SK-N-SH (cell line): ENCODE results near the gene ARG2. TPM values are rescaled to one million over a fixed set of nuclear protein-coding genes. Genes with fewer than 3 reads are reported as not detected.

Experiments used
- CTCF ChIA-PET: fragments of 300-600, 350-600 bp; formaldehyde crosslinking; extraction: SDS; loops from one replicate; lab custom pipeline; 2021; lab: Yijun Ruan, JAX
- POLR2A ChIA-PET: fragments of 350-600 bp; sonication (Branson Sonifier 250); formaldehyde crosslinking; extraction: SDS; loops from one replicate; lab custom pipeline; 2020; ENCODE audit warnings: antibody characterized with exemption, inconsistent platforms; lab: Yijun Ruan, JAX
- DNase-seq: peaks from one replicate; pipeline ENCODE4 v3.0.0; 2012
- H2AFZ ChIP-seq: fragments of 200-600 bp; sonication (generic); 2 replicates; pipeline ENCODE4 v1.8.1; 2016; ENCODE audit warnings: antibody characterized with exemption, mild to moderate bottlenecking, low read depth
- H3F3A ChIP-seq: fragments of 200-600 bp; sonication (generic); replicated peaks from 2 replicates; pipeline ENCODE3; 2016; ENCODE audit warnings: antibody characterized with exemption, mild to moderate bottlenecking; ENCODE audit not compliant: insufficient read depth
- H3K27ac ChIP-seq, 2 experiments: fragments of 200-500 bp in 1 of 2; fragments of 200-600 bp in 1 of 2; sonication (Bioruptor generic) in 1 of 2; sonication (generic), shearing (Covaris generic) in 1 of 2; 2 replicates each; pipeline versions ENCODE4 v1.5.1 to v1.6.1; 2014 to 2016; ENCODE audit warnings: low read depth in 2 of 2, inconsistent platforms in 1 of 2, low read length in 1 of 2, mild to moderate bottlenecking in 1 of 2, mixed read lengths in 1 of 2
- H3K27me3 ChIP-seq: fragments of 200-600 bp; sonication (generic), shearing (Covaris generic); 2 replicates; pipeline ENCODE4 v1.6.1; 2016; ENCODE audit warnings: mixed run types; ENCODE audit not compliant: insufficient read depth
- H3K36me3 ChIP-seq, 2 experiments: fragments of 200-500 bp in 1 of 2; fragments of 200-600 bp in 1 of 2; sonication (Bioruptor generic) in 1 of 2; sonication (generic) in 1 of 2; replicated peaks in 1 of 2; 2 replicates each; pipeline versions ENCODE3 to v1.5.1; 2014 to 2016; ENCODE audit warnings: low read length in 1 of 2, mild to moderate bottlenecking in 1 of 2; ENCODE audit not compliant: insufficient read depth in 2 of 2, control insufficient read depth in 1 of 2
- H3K4me1 ChIP-seq, 2 experiments: fragments of 200-500 bp in 1 of 2; fragments of 200-600 bp in 1 of 2; sonication (Bioruptor generic) in 1 of 2; sonication (generic), shearing (Covaris generic) in 1 of 2; 2 replicates each; pipeline versions ENCODE4 v1.5.1 to v1.6.1; 2014 to 2016; ENCODE audit warnings: low read depth in 1 of 2, low read length in 1 of 2, mixed run types in 1 of 2; ENCODE audit not compliant: insufficient read depth in 2 of 2, control insufficient read depth in 1 of 2
- H3K4me2 ChIP-seq: fragments of 200-600 bp; sonication (generic), shearing (Covaris generic); 2 replicates; pipeline ENCODE4 v1.6.1; 2017; ENCODE audit warnings: mixed run types
- H3K4me3 ChIP-seq, 2 experiments: fragments of 200-500 bp in 1 of 2; fragments of 200-600 bp in 1 of 2; sonication (Bioruptor generic) in 1 of 2; sonication (generic), shearing (Covaris generic) in 1 of 2; 2 replicates each; pipeline versions ENCODE4 v1.5.1 to v1.8.1; 2014 to 2016; ENCODE audit warnings: low read depth in 2 of 2, inconsistent platforms in 1 of 2, low read length in 1 of 2, mild to moderate bottlenecking in 1 of 2, mixed read lengths in 1 of 2, moderate library complexity in 1 of 2
- H3K79me2 ChIP-seq: fragments of 200-600 bp; sonication (generic); 2 replicates; pipeline ENCODE4 v1.8.1; 2017; ENCODE audit warnings: mild to moderate bottlenecking; ENCODE audit not compliant: insufficient read depth
- H3K9ac ChIP-seq: fragments of 200-600 bp; sonication (generic); 2 replicates; pipeline ENCODE4 v1.6.1; 2017; ENCODE audit warnings: mixed run types
- H3K9me2 ChIP-seq: fragments of 200-600 bp; sonication (generic); 2 replicates; pipeline ENCODE4 v1.6.1; 2017; ENCODE audit warnings: mixed run types
- H3K9me3 ChIP-seq: fragments of 200-600 bp; sonication (generic); 2 replicates; pipeline ENCODE4 v1.6.1; 2017; ENCODE audit warnings: mixed run types, mild to moderate bottlenecking, moderate library complexity
- H4K20me1 ChIP-seq: fragments of 200-600 bp; sonication (generic); 2 replicates; pipeline ENCODE4 v1.6.1; 2017; ENCODE audit warnings: mild to moderate bottlenecking, mixed run types; ENCODE audit not compliant: insufficient read depth
- CHD2 ChIP-seq: fragments of 150-350 bp; IDR thresholded peaks from 2 replicates; pipeline ENCODE4 v1.6.1; 2018; ENCODE audit warnings: low read length; ENCODE audit not compliant: partially characterized antibody
- EP300 ChIP-seq, 2 experiments: IDR thresholded peaks; 2 replicates each; pipeline versions ENCODE4 v1.4.0 to v1.6.1; 2012; ENCODE audit warnings: borderline replicate concordance in 1 of 2, low read depth in 1 of 2, low read length in 1 of 2
- EZH2phosphoT487 ChIP-seq: fragments of 200-600 bp; sonication (generic); IDR thresholded peaks from 2 replicates; pipeline ENCODE4 v1.6.1; 2017; ENCODE audit warnings: low read depth, mixed run types, mild to moderate bottlenecking, antibody characterized with exemption, moderate library complexity, borderline replicate concordance
- FOXJ3 ChIP-seq: sonication (generic); formaldehyde crosslinking; IDR thresholded peaks from 2 replicates; pipeline ENCODE4 v1.5.1; 2020; ENCODE audit warnings: mild to moderate bottlenecking, missing genetic modification reagents
- GATA2 ChIP-seq: sonication (generic); formaldehyde crosslinking; IDR thresholded peaks from 2 replicates; pipeline ENCODE4 v1.5.0; 2020; ENCODE audit warnings: mild to moderate bottlenecking, missing genetic modification reagents
- MEF2A ChIP-seq: IDR thresholded peaks from 2 replicates; pipeline ENCODE4 v1.4.0; 2012; ENCODE audit warnings: low read depth, borderline replicate concordance
- MXI1 ChIP-seq: IDR thresholded peaks from 2 replicates; pipeline ENCODE4 v1.6.1; 2012; ENCODE audit warnings: mild to moderate bottlenecking, low read depth, low read length, improper control_type of control experiment
- NRF1 ChIP-seq: IDR thresholded peaks from 2 replicates; pipeline ENCODE4 v1.6.1; 2012; ENCODE audit warnings: low read depth, mild to moderate bottlenecking, low read length
- RAD21 ChIP-seq: IDR thresholded peaks from 2 replicates; pipeline ENCODE4 v1.6.1; 2012; ENCODE audit warnings: mild to moderate bottlenecking, low read length
- RCOR1 ChIP-seq: fragments of 150-350 bp; IDR thresholded peaks from 2 replicates; pipeline ENCODE4 v1.6.1; 2017; ENCODE audit warnings: antibody characterized with exemption, low read length
- REST ChIP-seq: IDR thresholded peaks from 2 replicates; pipeline ENCODE4 v1.6.1; 2012; ENCODE audit warnings: mild to moderate bottlenecking, low read depth, low read length, moderate library complexity
- RFX5 ChIP-seq: IDR thresholded peaks from 2 replicates; pipeline ENCODE4 v1.6.1; 2012; ENCODE audit warnings: mild to moderate bottlenecking, improper control_type of control experiment, low read length
- SIN3A ChIP-seq: IDR thresholded peaks from 2 replicates; pipeline ENCODE4 v1.6.1; 2012; ENCODE audit warnings: low read depth, mild to moderate bottlenecking, low read length, moderate library complexity, borderline replicate concordance
- SMC3 ChIP-seq: IDR thresholded peaks from 2 replicates; pipeline ENCODE4 v1.6.1; 2012; ENCODE audit warnings: low read depth, low read length, improper control_type of control experiment
- TAF1 ChIP-seq: IDR thresholded peaks from 2 replicates; pipeline ENCODE4 v1.6.1; 2012; ENCODE audit warnings: low read depth, mild to moderate bottlenecking, low read length, moderate library complexity, borderline replicate concordance
- TCF12 ChIP-seq: IDR thresholded peaks from 2 replicates; pipeline ENCODE4 v1.4.0; 2012
- TEAD4 ChIP-seq: IDR thresholded peaks from 2 replicates; pipeline ENCODE4 v1.4.0; 2012; ENCODE audit warnings: mild to moderate bottlenecking, borderline replicate concordance; ENCODE audit not compliant: insufficient read depth
- YY1 ChIP-seq: IDR thresholded peaks from 2 replicates; pipeline ENCODE4 v1.4.0; 2012; ENCODE audit warnings: low read depth, mild to moderate bottlenecking
- WGBS: methylation state at CpG from one replicate; pipeline ENCODE4 v1.1.6; 2017; ENCODE audit warnings: low lambda C conversion rate; 5-methylcytosine and 5-hydroxymethylcytosine counted together
- polyA plus RNA-seq, 3 experiments: library from polyadenylated mRNA; depleted of rRNA; stranded (reverse); fragments of >200 nt; gene quantifications; 2 replicates each; pipeline ENCODE4 v1.2.3, GENCODE V29; 2012
- TF ChIP-seq, protein P1 (sequence below): fragments of 150-350 bp; IDR thresholded peaks from 2 replicates; pipeline ENCODE4 v1.6.1; 2017; ENCODE audit warnings: antibody characterized with exemption, low read length, low read depth, borderline replicate concordance

Gene ARG2
- polyA plus RNA-seq, 1 of the 3 experiments (the other 2 are of a cell fraction) = 2.6 TPM

- Histone ChIP-seq H3K27me3 (no peaks in the 10 kb centered on the region), H3K9ac (no peak overlapping the region), H3F3A (peaks cover 4% of the 10 kb centered on the region), H3K4me1 (0 out of 4 replicates have a peak, but pooled peaks cover 0 to 3% of the 10 kb centered on the region in 2 experiments), H3K36me3 (peaks cover 19 to 20% of the 10 kb centered on the region in 2 experiments), H3K79me2 (peaks cover 89% of the 10 kb centered on the region), H3K4me2 (no peak overlapping the region), H3K27ac (no peak overlapping the region), H3K9me2 (no peaks in the 10 kb centered on the region), H3K9me3 (no peaks in the 10 kb centered on the region), H4K20me1 (peaks cover 71% of the 10 kb centered on the region), H2AFZ (no peak overlapping the region), H3K4me3 (no peak overlapping the region)
- CTCF ChIA-PET = interaction anchor here (1.0 to 5.6 kb wide), 5 partner anchors 32 to 81 kb away, joined by 3 to 47 read pairs (median 5); partner anchors contain the start of gene RDH11
- no peak for DNase-seq
- TF ChIP-seq REST (no peak), RFX5 (no peak), YY1 (no peak), RAD21 (no peak), GATA2 (CRISPR knock-in tag) (no peak), EZH2phosphoT487 (no peak), SIN3A (no peak), CHD2 (no peak), FOXJ3 (no peak), TEAD4 (no peak), RCOR1 (no peak), EP300 (IDR thresholded peaks at IDR 0.05; ENCODE audit: borderline replicate concordance in 1 of 2, low read depth in 1 of 2, low read length in 1 of 2) (no peak), MEF2A (no peak), NRF1 (no peak), TAF1 (no peak), MXI1 (no peak), SMC3 (no peak), TCF12 (no peak)
- TF ChIP-seq, protein P1, sequence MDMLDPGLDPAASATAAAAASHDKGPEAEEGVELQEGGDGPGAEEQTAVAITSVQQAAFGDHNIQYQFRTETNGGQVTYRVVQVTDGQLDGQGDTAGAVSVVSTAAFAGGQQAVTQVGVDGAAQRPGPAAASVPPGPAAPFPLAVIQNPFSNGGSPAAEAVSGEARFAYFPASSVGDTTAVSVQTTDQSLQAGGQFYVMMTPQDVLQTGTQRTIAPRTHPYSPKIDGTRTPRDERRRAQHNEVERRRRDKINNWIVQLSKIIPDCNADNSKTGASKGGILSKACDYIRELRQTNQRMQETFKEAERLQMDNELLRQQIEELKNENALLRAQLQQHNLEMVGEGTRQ = no peak
- POLR2A ChIA-PET = interaction anchor here (1.2 kb wide), 1 partner anchor 43 kb away, joined by 3 read pairs; no protein-coding TSS in a partner anchor
- WGBS = 99% methylated on average over 4 of the region's 4 CpGs
These were observed 43.9 kb downstream of the ARG2 start for GRCh38 chr14:67663633-67664032.
